SJCRH30 (cell line): ENCODE data around the gene SAMD11. TPM values are rescaled to one million over a fixed set of nuclear protein-coding genes. Genes with fewer than 3 reads are reported as not detected.
"Not testable (repeated sequence)": the region's sequence is repeated elsewhere in the genome, so short reads cannot be mapped to it uniquely, and the experiment has no call there.

ENCODE experiments used
- DNase-seq, 2 experiments: peaks; one replicate each; pipeline ENCODE4 v3.0.0-alpha.2; 2015 to 2020
- H3K27ac ChIP-seq: fragments of 250-450 bp; sonication (Bioruptor Pico); 2 replicates; pipeline ENCODE4 v1.5.1; 2020; ENCODE audit warnings: mild to moderate bottlenecking, moderate library complexity
- H3K27me3 ChIP-seq: fragments of 250-450 bp; sonication (Bioruptor Pico); 2 replicates; pipeline ENCODE4 v1.5.1; 2020; ENCODE audit warnings: mild to moderate bottlenecking, moderate library complexity
- H3K36me3 ChIP-seq: fragments of 250-450 bp; sonication (Bioruptor Pico); 2 replicates; pipeline ENCODE4 v1.5.1; 2020; ENCODE audit warnings: mild to moderate bottlenecking, moderate library complexity
- H3K4me1 ChIP-seq: fragments of 250-450 bp; sonication (Bioruptor Pico); 2 replicates; pipeline ENCODE4 v1.5.1; 2020; ENCODE audit warnings: mild to moderate bottlenecking, moderate library complexity
- H3K4me3 ChIP-seq: fragments of 250-450 bp; sonication (Bioruptor Pico); 2 replicates; pipeline ENCODE4 v1.5.1; 2020; ENCODE audit warnings: mild to moderate bottlenecking, moderate library complexity
- H3K9me3 ChIP-seq: fragments of 250-450 bp; sonication (Bioruptor Pico); replicated peaks from 2 replicates; pipeline ENCODE4 v1.5.1; 2020; ENCODE audit warnings: mild to moderate bottlenecking, moderate library complexity
- total RNA-seq: library from RNA; depleted of rRNA; stranded (reverse); fragments of >200 nt; shearing (Covaris generic); gene quantifications from 2 replicates; pipeline ENCODE4 v1.2.3, GENCODE V29; 2014; rRNA removed

The SAMD11 gene
- total RNA-seq, 1 experiment from 2014 or later = 39.0 TPM

- H3K9me3 ChIP-seq = 0 out of 2 replicates have a peak, but pooled peaks cover 3% of the 10 kb centered on the region
- no peaks in the 10 kb centered on the region for H3K4me1 ChIP-seq
- H3K36me3 ChIP-seq = no peaks in the 10 kb centered on the region
- DNase-seq = no peak
- H3K27me3 ChIP-seq = peaks cover 30% of the 10 kb centered on the region
- H3K4me3 ChIP-seq = no peak within 1 kb of the TSS
- no peak within 1 kb of the TSS for H3K27ac ChIP-seq
These were observed 58.3 kb downstream of the SAMD11 start, which contains the start of gene PERM1 for GRCh38 chr1:981955-982558. Gene PERM1 (minus strand): TSS chr1:982093. CDS start chr1:981029, 1,064 bp downstream.

GRCh38 chr1:982765-983436 is 59.2 kb downstream of the SAMD11 start:
- H3K27ac ChIP-seq = no peak overlapping the region
- H3K4me3 ChIP-seq = no peak overlapping the region
- H3K36me3 ChIP-seq = no peaks in the 10 kb centered on the region
- no peak for DNase-seq
- H3K27me3 ChIP-seq = peaks cover 30% of the 10 kb centered on the region
- H3K4me1 ChIP-seq = no peaks in the 10 kb centered on the region
- 0 out of 2 replicates have a peak, but pooled peaks cover 3% of the 10 kb centered on the region for H3K9me3 ChIP-seq

GRCh38 chr1:983798-984475 is 60.2 kb downstream of the SAMD11 start:
- DNase-seq = peak; percentile 46 to 62
- H3K36me3 ChIP-seq = no peaks in the 10 kb centered on the region
- H3K4me1 ChIP-seq = no peaks in the 10 kb centered on the region
- H3K4me3 ChIP-seq = no peak overlapping the region
- no peak overlapping the region for H3K27ac ChIP-seq
- no peaks in the 10 kb centered on the region for H3K9me3 ChIP-seq
- H3K27me3 ChIP-seq = peaks cover 30% of the 10 kb centered on the region

- H3K27ac ChIP-seq = no peak overlapping the region
- peaks cover 30% of the 10 kb centered on the region for H3K27me3 ChIP-seq
These were observed 60.7 kb downstream of the SAMD11 start for GRCh38 chr1:984476-984814.

GRCh38 chr1:985126-985525 is 61.4 kb downstream of the SAMD11 start:
- no peak overlapping the region for H3K27ac ChIP-seq
- no peaks in the 10 kb centered on the region for H3K9me3 ChIP-seq
- no peaks in the 10 kb centered on the region for H3K36me3 ChIP-seq
- no peak for DNase-seq
- no peaks in the 10 kb centered on the region for H3K4me1 ChIP-seq
- no peak overlapping the region for H3K4me3 ChIP-seq
- peaks cover 30% of the 10 kb centered on the region for H3K27me3 ChIP-seq

More at GRCh38 chr1:984476-984814, 60.7 kb downstream of the SAMD11 start:
- Histone ChIP-seq H3K4me3 (no peak overlapping the region), H3K4me1 (no peaks in the 10 kb centered on the region), H3K36me3 (no peaks in the 10 kb centered on the region), H3K9me3 (no peaks in the 10 kb centered on the region)
- no peak for DNase-seq

- DNase-seq, H3K4me3 ChIP-seq, H3K4me1 ChIP-seq, H3K36me3 ChIP-seq, H3K9me3 ChIP-seq, H3K27ac ChIP-seq: not testable (repeated sequence)
- peaks cover 14% of the 10 kb centered on the region for H3K27me3 ChIP-seq
These were observed 64.3 kb downstream of the SAMD11 start for GRCh38 chr1:988061-988460.

GRCh38 chr1:991275-991674 is 67.6 kb downstream of the SAMD11 start:
- not testable (repeated sequence) for H3K9me3 ChIP-seq, DNase-seq, H3K4me1 ChIP-seq, H3K36me3 ChIP-seq, H3K4me3 ChIP-seq, H3K27ac ChIP-seq, H3K27me3 ChIP-seq

GRCh38 chr1:991895-992294 is 68.2 kb downstream of the SAMD11 start:
- no peaks in the 10 kb centered on the region for H3K36me3 ChIP-seq
- H3K27ac ChIP-seq = no peak overlapping the region
- H3K9me3 ChIP-seq = peaks cover 5% of the 10 kb centered on the region; the same call in 1 of the 2 replicates
- H3K4me3 ChIP-seq = no peak overlapping the region
- no peak for DNase-seq
- H3K27me3 ChIP-seq = no peaks in the 10 kb centered on the region
- H3K4me1 ChIP-seq = no peaks in the 10 kb centered on the region

- Histone ChIP-seq H3K4me1 (no peaks in the 10 kb centered on the region), H3K27me3 (no peaks in the 10 kb centered on the region), H3K27ac (no peak overlapping the region), H3K36me3 (no peaks in the 10 kb centered on the region), H3K9me3 (peaks cover 5% of the 10 kb centered on the region; the same call in 1 of the 2 replicates), H3K4me3 (no peak overlapping the region)
- no peak for DNase-seq
These were observed 68.6 kb downstream of the SAMD11 start for GRCh38 chr1:992362-992761.

GRCh38 chr1:993379-993995 is 69.8 kb downstream of the SAMD11 start:
- Histone ChIP-seq H3K4me1 (no peaks in the 10 kb centered on the region), H3K4me3 (no peak overlapping the region), H3K36me3 (no peaks in the 10 kb centered on the region), H3K9me3 (peaks cover 5% of the 10 kb centered on the region; the same call in 1 of the 2 replicates), H3K27me3 (no peaks in the 10 kb centered on the region), H3K27ac (no peak overlapping the region)
- DNase-seq = no peak

Other genes starting within 250 kb of the SAMD11 start
- gene OR4F16, start 237.3 kb upstream of the SAMD11 start, total RNA-seq = 0.18 TPM in 1 of 2 replicates, not detected in the other
- gene NOC2L, start 35.3 kb downstream of the SAMD11 start, total RNA-seq = 147 and 150 TPM in 2 replicates
- gene KLHL17, start 36.7 kb downstream of the SAMD11 start, total RNA-seq = 8.4 and 15.1 TPM in 2 replicates
- gene PLEKHN1, start 42.6 kb downstream of the SAMD11 start, total RNA-seq = 0.04 and 0.05 TPM in 2 replicates
- gene PERM1, start 58.2 kb downstream of the SAMD11 start, total RNA-seq = 0.13 TPM in 1 of 2 replicates, not detected in the other
- 15.3 and 15.9 TPM in 2 replicates for gene HES4, start 76.2 kb downstream of the SAMD11 start, total RNA-seq
- 5.1 and 12.6 TPM in 2 replicates for gene ISG15, start 89.6 kb downstream of the SAMD11 start, total RNA-seq
- gene AGRN, start 96.2 kb downstream of the SAMD11 start, total RNA-seq = 10.4 and 13.7 TPM in 2 replicates
- not detected in 2 replicates for gene RNF223, start 150.4 kb downstream of the SAMD11 start, total RNA-seq
- gene C1orf159, start 192.2 kb downstream of the SAMD11 start, total RNA-seq = 19.9 and 20.8 TPM in 2 replicates
- 0.42 and 0.73 TPM in 2 replicates for gene TTLL10, start 250.0 kb downstream of the SAMD11 start, total RNA-seq